Tibial nerve (tissue), 4 donors: ENCODE results near the gene PLEKHJ1.

Source experiments
- CTCF ChIP-seq, 5 experiments: fragments of 200-600 bp in 3 of 5; fragments of 450-650 bp in 2 of 5; sonication (generic) in 3 of 5; IDR thresholded peaks; one replicate each; pipeline ENCODE4 v1.5.1; 2016 to 2019; ENCODE audit warnings: antibody characterized with exemption in 5 of 5, mild to moderate bottlenecking in 3 of 5, moderate library complexity in 2 of 5
- EP300 ChIP-seq, 2 donors: sonication (generic); formaldehyde crosslinking; IDR thresholded peaks; one replicate each; pipeline ENCODE4 v1.6.1; 2017; ENCODE audit warnings: antibody characterized with exemption in 2 of 2, mild to moderate bottlenecking in 1 of 2

- TF ChIP-seq CTCF (IDR thresholded peaks at IDR 0.05) (no peak), EP300 (IDR thresholded peaks at IDR 0.05) (no peak)
These were observed 11.3 kb downstream of the PLEKHJ1 start for GRCh38 chr19:2224754-2225349.
